GM12801 (cell line): ENCODE measurements around the gene PDHB.

Experiments used
- CTCF ChIP-seq: IDR thresholded peaks from one replicate; pipeline ENCODE4 v1.5.1; 2011; ENCODE audit warnings: control low read depth; ENCODE audit not compliant: insufficient read length; ENCODE audit errors: extremely low read depth

Gene PDHB

GRCh38 chr3:58391156-58391865 lies 42.3 kb downstream of the PDHB start:
- no peak for TF ChIP-seq CTCF

- no peak for TF ChIP-seq CTCF
Measured at GRCh38 chr3:58388550-58389091, 45.0 kb downstream of the PDHB start.

- no peak for TF ChIP-seq CTCF
Measured at GRCh38 chr3:58387650-58388546, 45.7 kb downstream of the PDHB start.

GRCh38 chr3:58386626-58387365 lies 46.8 kb downstream of the PDHB start:
- TF ChIP-seq CTCF: no peak

GRCh38 chr3:58384381-58385090 lies 49.1 kb downstream of the PDHB start:
- no peak for TF ChIP-seq CTCF

- no peak for TF ChIP-seq CTCF
Measured at GRCh38 chr3:58383904-58384303, 49.7 kb downstream of the PDHB start.
